ENCODE measurements around the gene ZNF219. TPM values are rescaled to one million over a fixed set of nuclear protein-coding genes. Genes with fewer than 3 reads are reported as not detected.

ZNF219 gene
- total and polyA plus RNA-seq, 2 of the 13 experiments (the other 11 are each of a cell fraction or from before 2014, with no cell fraction given): 34.5 to 36.6 TPM

DNA sequence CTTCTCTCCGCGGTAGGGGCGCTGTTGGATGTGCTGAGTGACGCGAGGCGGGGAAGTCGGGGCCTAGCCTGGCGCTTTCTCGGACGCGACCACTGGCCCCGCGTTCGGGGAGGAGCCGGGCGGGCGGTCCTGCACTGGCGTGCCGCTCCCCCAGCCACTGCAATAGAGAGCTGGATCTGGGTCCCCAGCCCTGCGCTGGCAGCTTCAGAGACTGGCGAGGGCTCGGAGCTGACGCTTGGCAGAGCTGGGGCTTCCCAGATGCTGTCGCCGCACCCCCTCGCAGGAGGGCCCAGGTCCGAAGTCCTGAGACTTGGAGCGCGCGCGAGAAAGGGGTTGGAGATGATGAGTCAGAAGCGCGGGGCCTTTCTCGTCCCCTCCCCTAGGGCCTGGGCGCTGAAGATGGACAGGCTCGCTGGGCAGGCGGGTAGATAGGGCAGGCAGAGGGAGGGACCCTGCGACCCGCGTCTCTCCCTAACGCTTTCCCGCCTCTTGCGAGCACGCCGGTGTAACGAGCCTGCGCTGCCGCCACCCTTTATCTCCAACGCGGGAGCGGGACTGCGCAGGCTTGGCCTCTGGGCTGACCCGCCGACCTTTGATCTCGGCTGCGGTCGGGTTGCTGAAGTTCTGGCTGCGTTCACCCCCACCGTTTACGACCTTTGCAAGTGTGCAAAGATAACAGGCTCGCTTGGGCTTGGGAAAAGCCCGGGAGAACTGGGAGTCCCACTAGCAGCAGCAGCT lies 5.4 kb upstream of the ZNF219 start (continued):
- peak; percentile 99 for TF ChIP-seq SATB2 (CRISPR knock-in tag; IDR thresholded peaks at IDR 0.05)
- TF ChIP-seq, protein P1, sequence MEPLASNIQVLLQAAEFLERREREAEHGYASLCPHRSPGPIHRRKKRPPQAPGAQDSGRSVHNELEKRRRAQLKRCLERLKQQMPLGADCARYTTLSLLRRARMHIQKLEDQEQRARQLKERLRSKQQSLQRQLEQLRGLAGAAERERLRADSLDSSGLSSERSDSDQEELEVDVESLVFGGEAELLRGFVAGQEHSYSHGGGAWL (CRISPR knock-in tag; IDR thresholded peaks at IDR 0.05): peak; percentile 98
- TF ChIP-seq RXRB (CRISPR knock-in tag; IDR thresholded peaks at IDR 0.05; ENCODE audit: borderline replicate concordance): peak; percentile 77
- TF ChIP-seq ZNF616 (CRISPR knock-in tag; IDR thresholded peaks at IDR 0.05; ENCODE audit: low read depth): peak; percentile 96
- TF ChIP-seq, protein P2, sequence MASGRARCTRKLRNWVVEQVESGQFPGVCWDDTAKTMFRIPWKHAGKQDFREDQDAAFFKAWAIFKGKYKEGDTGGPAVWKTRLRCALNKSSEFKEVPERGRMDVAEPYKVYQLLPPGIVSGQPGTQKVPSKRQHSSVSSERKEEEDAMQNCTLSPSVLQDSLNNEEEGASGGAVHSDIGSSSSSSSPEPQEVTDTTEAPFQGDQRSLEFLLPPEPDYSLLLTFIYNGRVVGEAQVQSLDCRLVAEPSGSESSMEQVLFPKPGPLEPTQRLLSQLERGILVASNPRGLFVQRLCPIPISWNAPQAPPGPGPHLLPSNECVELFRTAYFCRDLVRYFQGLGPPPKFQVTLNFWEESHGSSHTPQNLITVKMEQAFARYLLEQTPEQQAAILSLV (CRISPR knock-in tag; IDR thresholded peaks at IDR 0.05; ENCODE audit: borderline replicate concordance): peak; percentile 96
- peak; percentile 91 for TF ChIP-seq ERF (CRISPR knock-in tag; IDR thresholded peaks at IDR 0.05)
- peak; percentile 83 for TF ChIP-seq POLR2AphosphoS5 (IDR thresholded peaks at IDR 0.05; ENCODE audit: low read depth, low read length)
- TF ChIP-seq NAIF1 (CRISPR knock-in tag; IDR thresholded peaks at IDR 0.05; ENCODE audit: borderline replicate concordance): peak; percentile 96
- peak; percentile 99 for TF ChIP-seq ZNF879 (CRISPR knock-in tag; IDR thresholded peaks at IDR 0.05)
- TF ChIP-seq HMG20B (CRISPR knock-in tag; conservative IDR thresholded peaks at IDR 0.05): peak; percentile 61
- TF ChIP-seq, protein P3, sequence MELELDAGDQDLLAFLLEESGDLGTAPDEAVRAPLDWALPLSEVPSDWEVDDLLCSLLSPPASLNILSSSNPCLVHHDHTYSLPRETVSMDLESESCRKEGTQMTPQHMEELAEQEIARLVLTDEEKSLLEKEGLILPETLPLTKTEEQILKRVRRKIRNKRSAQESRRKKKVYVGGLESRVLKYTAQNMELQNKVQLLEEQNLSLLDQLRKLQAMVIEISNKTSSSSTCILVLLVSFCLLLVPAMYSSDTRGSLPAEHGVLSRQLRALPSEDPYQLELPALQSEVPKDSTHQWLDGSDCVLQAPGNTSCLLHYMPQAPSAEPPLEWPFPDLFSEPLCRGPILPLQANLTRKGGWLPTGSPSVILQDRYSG (CRISPR knock-in tag; IDR thresholded peaks at IDR 0.05): peak; percentile 97
- TF ChIP-seq ZNF850 (CRISPR knock-in tag; conservative IDR thresholded peaks at IDR 0.05): peak; percentile 95
- peak; percentile 96 for TF ChIP-seq REXO4 (CRISPR knock-in tag; IDR thresholded peaks at IDR 0.05; ENCODE audit: borderline replicate concordance)
- TF ChIP-seq ZNF703 (CRISPR knock-in tag; IDR thresholded peaks at IDR 0.05; ENCODE audit: borderline replicate concordance): peak; percentile 96
- TF ChIP-seq, protein P4, sequence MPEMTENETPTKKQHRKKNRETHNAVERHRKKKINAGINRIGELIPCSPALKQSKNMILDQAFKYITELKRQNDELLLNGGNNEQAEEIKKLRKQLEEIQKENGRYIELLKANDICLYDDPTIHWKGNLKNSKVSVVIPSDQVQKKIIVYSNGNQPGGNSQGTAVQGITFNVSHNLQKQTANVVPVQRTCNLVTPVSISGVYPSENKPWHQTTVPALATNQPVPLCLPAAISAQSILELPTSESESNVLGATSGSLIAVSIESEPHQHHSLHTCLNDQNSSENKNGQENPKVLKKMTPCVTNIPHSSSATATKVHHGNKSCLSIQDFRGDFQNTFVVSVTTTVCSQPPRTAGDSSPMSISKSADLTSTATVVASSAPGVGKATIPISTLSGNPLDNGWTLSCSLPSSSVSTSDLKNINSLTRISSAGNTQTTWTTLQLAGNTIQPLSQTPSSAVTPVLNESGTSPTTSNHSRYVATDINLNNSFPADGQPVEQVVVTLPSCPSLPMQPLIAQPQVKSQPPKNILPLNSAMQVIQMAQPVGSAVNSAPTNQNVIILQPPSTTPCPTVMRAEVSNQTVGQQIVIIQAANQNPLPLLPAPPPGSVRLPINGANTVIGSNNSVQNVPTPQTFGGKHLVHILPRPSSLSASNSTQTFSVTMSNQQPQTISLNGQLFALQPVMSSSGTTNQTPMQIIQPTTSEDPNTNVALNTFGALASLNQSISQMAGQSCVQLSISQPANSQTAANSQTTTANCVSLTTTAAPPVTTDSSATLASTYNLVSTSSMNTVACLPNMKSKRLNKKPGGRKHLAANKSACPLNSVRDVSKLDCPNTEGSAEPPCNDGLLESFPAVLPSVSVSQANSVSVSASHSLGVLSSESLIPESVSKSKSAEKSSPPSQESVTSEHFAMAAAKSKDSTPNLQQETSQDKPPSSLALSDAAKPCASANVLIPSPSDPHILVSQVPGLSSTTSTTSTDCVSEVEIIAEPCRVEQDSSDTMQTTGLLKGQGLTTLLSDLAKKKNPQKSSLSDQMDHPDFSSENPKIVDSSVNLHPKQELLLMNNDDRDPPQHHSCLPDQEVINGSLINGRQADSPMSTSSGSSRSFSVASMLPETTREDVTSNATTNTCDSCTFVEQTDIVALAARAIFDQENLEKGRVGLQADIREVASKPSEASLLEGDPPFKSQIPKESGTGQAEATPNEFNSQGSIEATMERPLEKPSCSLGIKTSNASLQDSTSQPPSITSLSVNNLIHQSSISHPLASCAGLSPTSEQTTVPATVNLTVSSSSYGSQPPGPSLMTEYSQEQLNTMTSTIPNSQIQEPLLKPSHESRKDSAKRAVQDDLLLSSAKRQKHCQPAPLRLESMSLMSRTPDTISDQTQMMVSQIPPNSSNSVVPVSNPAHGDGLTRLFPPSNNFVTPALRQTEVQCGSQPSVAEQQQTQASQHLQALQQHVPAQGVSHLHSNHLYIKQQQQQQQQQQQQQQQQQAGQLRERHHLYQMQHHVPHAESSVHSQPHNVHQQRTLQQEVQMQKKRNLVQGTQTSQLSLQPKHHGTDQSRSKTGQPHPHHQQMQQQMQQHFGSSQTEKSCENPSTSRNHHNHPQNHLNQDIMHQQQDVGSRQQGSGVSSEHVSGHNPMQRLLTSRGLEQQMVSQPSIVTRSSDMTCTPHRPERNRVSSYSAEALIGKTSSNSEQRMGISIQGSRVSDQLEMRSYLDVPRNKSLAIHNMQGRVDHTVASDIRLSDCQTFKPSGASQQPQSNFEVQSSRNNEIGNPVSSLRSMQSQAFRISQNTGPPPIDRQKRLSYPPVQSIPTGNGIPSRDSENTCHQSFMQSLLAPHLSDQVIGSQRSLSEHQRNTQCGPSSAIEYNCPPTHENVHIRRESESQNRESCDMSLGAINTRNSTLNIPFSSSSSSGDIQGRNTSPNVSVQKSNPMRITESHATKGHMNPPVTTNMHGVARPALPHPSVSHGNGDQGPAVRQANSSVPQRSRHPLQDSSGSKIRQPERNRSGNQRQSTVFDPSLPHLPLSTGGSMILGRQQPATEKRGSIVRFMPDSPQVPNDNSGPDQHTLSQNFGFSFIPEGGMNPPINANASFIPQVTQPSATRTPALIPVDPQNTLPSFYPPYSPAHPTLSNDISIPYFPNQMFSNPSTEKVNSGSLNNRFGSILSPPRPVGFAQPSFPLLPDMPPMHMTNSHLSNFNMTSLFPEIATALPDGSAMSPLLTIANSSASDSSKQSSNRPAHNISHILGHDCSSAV (CRISPR knock-in tag; IDR thresholded peaks at IDR 0.05; ENCODE audit: borderline replicate concordance): peak; percentile 95; the same call in 1 of the 2 replicates
- TF ChIP-seq, protein P5, sequence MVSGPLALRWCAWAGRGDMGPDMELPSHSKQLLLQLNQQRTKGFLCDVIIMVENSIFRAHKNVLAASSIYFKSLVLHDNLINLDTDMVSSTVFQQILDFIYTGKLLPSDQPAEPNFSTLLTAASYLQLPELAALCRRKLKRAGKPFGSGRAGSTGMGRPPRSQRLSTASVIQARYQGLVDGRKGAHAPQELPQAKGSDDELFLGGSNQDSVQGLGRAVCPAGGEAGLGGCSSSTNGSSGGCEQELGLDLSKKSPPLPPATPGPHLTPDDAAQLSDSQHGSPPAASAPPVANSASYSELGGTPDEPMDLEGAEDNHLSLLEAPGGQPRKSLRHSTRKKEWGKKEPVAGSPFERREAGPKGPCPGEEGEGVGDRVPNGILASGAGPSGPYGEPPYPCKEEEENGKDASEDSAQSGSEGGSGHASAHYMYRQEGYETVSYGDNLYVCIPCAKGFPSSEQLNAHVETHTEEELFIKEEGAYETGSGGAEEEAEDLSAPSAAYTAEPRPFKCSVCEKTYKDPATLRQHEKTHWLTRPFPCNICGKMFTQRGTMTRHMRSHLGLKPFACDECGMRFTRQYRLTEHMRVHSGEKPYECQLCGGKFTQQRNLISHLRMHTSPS (CRISPR knock-in tag; IDR thresholded peaks at IDR 0.05; ENCODE audit: low read depth): peak; percentile 85

Measured in HepG2 (cell line).